Karpas-422 (cell line): ENCODE measurements around the gene BCKDK. TPM values are rescaled to one million over a fixed set of nuclear protein-coding genes. Genes with fewer than 3 reads are reported as not detected.
A peak's percentile ranks its signal among the peaks of the same experiment; 100 is the strongest.

Source experiments
- DNase-seq: peaks from one replicate; pipeline ENCODE4 v3.0.0-alpha.2; 2015
- H2AFZ ChIP-seq: fragments of 200-600 bp; sonication (generic); 2 replicates; pipeline ENCODE4 v1.6.1; 2014; ENCODE audit warnings: antibody characterized with exemption, low read length, mixed read lengths
- H3K27ac ChIP-seq: fragments of 200-600 bp; sonication (generic); 2 replicates; pipeline ENCODE4 v1.5.1; 2014; ENCODE audit warnings: mild to moderate bottlenecking, low read length, moderate library complexity
- H3K27me3 ChIP-seq: fragments of 200-600 bp; sonication (generic); 2 replicates; pipeline ENCODE4 v1.6.1; 2014; ENCODE audit warnings: low read length, mixed read lengths
- H3K36me3 ChIP-seq: fragments of 200-600 bp; sonication (generic); 2 replicates; pipeline ENCODE4 v1.6.1; 2014; ENCODE audit warnings: low read length, mixed read lengths; ENCODE audit not compliant: insufficient read depth
- H3K4me1 ChIP-seq: fragments of 200-600 bp; sonication (generic); 2 replicates; pipeline ENCODE4 v1.6.1; 2014; ENCODE audit warnings: mild to moderate bottlenecking, low read length, mixed read lengths
- H3K4me2 ChIP-seq: fragments of 200-600 bp; sonication (generic); 2 replicates; pipeline ENCODE4 v1.6.1; 2014; ENCODE audit warnings: low read length, low read depth, mild to moderate bottlenecking; ENCODE audit not compliant: poor library complexity, severe bottlenecking
- H3K4me3 ChIP-seq: fragments of 200-600 bp; sonication (generic); 2 replicates; pipeline ENCODE4 v1.5.1; 2014; ENCODE audit warnings: mild to moderate bottlenecking, antibody characterized with exemption, low read length, mixed read lengths
- H3K79me2 ChIP-seq: fragments of 200-600 bp; sonication (generic); 2 replicates; pipeline ENCODE4 v1.6.1; 2014; ENCODE audit warnings: mild to moderate bottlenecking, low read length, mixed read lengths
- H3K9ac ChIP-seq: fragments of 200-600 bp; sonication (generic); 2 replicates; pipeline ENCODE4 v1.6.0; 2014; ENCODE audit warnings: low read length
- H3K9me2 ChIP-seq: fragments of 200-600 bp; sonication (generic), shearing (Covaris generic); replicated peaks from 2 replicates; pipeline ENCODE4 v1.6.0; 2014; ENCODE audit warnings: mild to moderate bottlenecking, low read length, moderate library complexity; ENCODE audit not compliant: insufficient read depth
- H3K9me3 ChIP-seq: fragments of 300-700, 200-600 bp; sonication (generic); 2 replicates; pipeline ENCODE4 v1.6.1; 2014; ENCODE audit warnings: low read length, mixed read lengths
- H4K20me1 ChIP-seq: fragments of 200-600 bp; sonication (generic); 2 replicates; pipeline ENCODE4 v1.6.1; 2014; ENCODE audit warnings: mild to moderate bottlenecking, antibody characterized with exemption, low read length, low read depth; ENCODE audit not compliant: insufficient read depth
- total RNA-seq: library from RNA; depleted of rRNA; stranded (reverse); fragments of >200 nt; shearing (Covaris generic); gene quantifications from 2 replicates; pipeline ENCODE4 v1.2.3, GENCODE V29; 2014; ENCODE audit warnings: low replicate concordance; rRNA removed

Gene BCKDK
- 28.4 and 37.5 TPM in 2 replicates for total RNA-seq

- Histone ChIP-seq H3K36me3 (no peaks in the 10 kb centered on the region; the same call in none of the 2 replicates), H3K9me2 (no peaks in the 10 kb centered on the region), H3K4me1 (peaks cover 20% of the 10 kb centered on the region), H2AFZ (peak within 1 kb of the TSS; percentile 22; the same call in 1 of the 2 replicates), H3K79me2 (peaks cover 18% of the 10 kb centered on the region), H3K9ac (peak within 1 kb of the TSS; percentile 96), H3K4me3 (peak within 1 kb of the TSS; percentile 92), H3K9me3 (no peaks in the 10 kb centered on the region), H4K20me1 (no peaks in the 10 kb centered on the region), H3K27ac (0 out of 2 replicates have a peak within 1 kb of the TSS, but pooled peaks have one; percentile 25), H3K27me3 (no peaks in the 10 kb centered on the region), H3K4me2 (peak within 1 kb of the TSS; percentile 79)
- DNase-seq: peak; percentile 94
These were observed at the start of gene BCKDK for GRCh38 chr16:31108035-31108793. TSS of gene BCKDK (plus strand) at chr16:31108386. CDS start at chr16:31109224, 838 bp downstream.

- Histone ChIP-seq H3K4me2 (no peak overlapping the region), H3K9me3 (no peaks in the 10 kb centered on the region), H3K4me3 (no peak overlapping the region), H3K9ac (no peak overlapping the region), H3K79me2 (peaks cover 14% of the 10 kb centered on the region), H4K20me1 (no peaks in the 10 kb centered on the region), H2AFZ (no peak overlapping the region), H3K4me1 (no peaks in the 10 kb centered on the region), H3K9me2 (no peaks in the 10 kb centered on the region), H3K27ac (no peak overlapping the region), H3K27me3 (no peaks in the 10 kb centered on the region), H3K36me3 (0 out of 2 replicates have a peak, but pooled peaks cover 3% of the 10 kb centered on the region)
- DNase-seq: no peak
These were observed 46.9 kb upstream of the BCKDK start for GRCh38 chr16:31061126-31061812.

GRCh38 chr16:31061813-31062440, 46.3 kb upstream of the BCKDK start:
- no peak overlapping the region for H3K9ac ChIP-seq
- no peak overlapping the region for H3K4me2 ChIP-seq
- 0 out of 2 replicates have a peak, but pooled peaks cover 3% of the 10 kb centered on the region for H3K36me3 ChIP-seq
- no peak overlapping the region for H3K4me3 ChIP-seq
- H3K27ac ChIP-seq: no peak overlapping the region
- H3K4me1 ChIP-seq: no peaks in the 10 kb centered on the region
- no peaks in the 10 kb centered on the region for H3K27me3 ChIP-seq
- no peaks in the 10 kb centered on the region for H3K9me2 ChIP-seq
- H3K9me3 ChIP-seq: no peaks in the 10 kb centered on the region
- H2AFZ ChIP-seq: no peak overlapping the region
- H4K20me1 ChIP-seq: no peaks in the 10 kb centered on the region
- DNase-seq: no peak
- H3K79me2 ChIP-seq: peaks cover 20% of the 10 kb centered on the region

- Histone ChIP-seq H3K9ac (no peak overlapping the region), H3K27me3 (no peaks in the 10 kb centered on the region), H3K9me3 (no peaks in the 10 kb centered on the region), H3K9me2 (no peaks in the 10 kb centered on the region), H2AFZ (no peak overlapping the region), H3K4me3 (no peak overlapping the region), H3K27ac (no peak overlapping the region), H3K36me3 (0 out of 2 replicates have a peak, but pooled peaks cover 3% of the 10 kb centered on the region), H3K79me2 (peaks cover 33% of the 10 kb centered on the region), H4K20me1 (no peaks in the 10 kb centered on the region), H3K4me1 (no peaks in the 10 kb centered on the region), H3K4me2 (no peak overlapping the region)
- DNase-seq: no peak
These were observed 44.7 kb upstream of the BCKDK start for GRCh38 chr16:31063495-31063842.

- Histone ChIP-seq H3K27me3 (no peaks in the 10 kb centered on the region), H3K4me3 (no peak overlapping the region), H3K9me2 (no peaks in the 10 kb centered on the region), H3K36me3 (0 out of 2 replicates have a peak, but pooled peaks cover 3% of the 10 kb centered on the region), H3K9ac (no peak overlapping the region), H3K9me3 (no peaks in the 10 kb centered on the region), H3K4me1 (no peaks in the 10 kb centered on the region), H3K4me2 (no peak overlapping the region), H3K27ac (no peak overlapping the region), H4K20me1 (no peaks in the 10 kb centered on the region), H3K79me2 (peaks cover 39% of the 10 kb centered on the region), H2AFZ (no peak overlapping the region)
- no peak for DNase-seq
These were observed 44.2 kb upstream of the BCKDK start for GRCh38 chr16:31063843-31064611.

- Histone ChIP-seq H3K79me2 (peaks cover 44% of the 10 kb centered on the region), H3K27me3 (no peaks in the 10 kb centered on the region), H3K4me1 (no peaks in the 10 kb centered on the region), H4K20me1 (no peaks in the 10 kb centered on the region), H3K9me2 (no peaks in the 10 kb centered on the region), H2AFZ (no peak overlapping the region), H3K36me3 (0 out of 2 replicates have a peak, but pooled peaks cover 3% of the 10 kb centered on the region), H3K4me3 (no peak overlapping the region), H3K4me2 (no peak overlapping the region), H3K9ac (no peak overlapping the region), H3K9me3 (no peaks in the 10 kb centered on the region), H3K27ac (no peak overlapping the region)
- no peak for DNase-seq
These were observed 43.2 kb upstream of the BCKDK start for GRCh38 chr16:31064882-31065461.

GRCh38 chr16:31067342-31067741, 40.8 kb upstream of the BCKDK start:
- Histone ChIP-seq H3K4me1 (peaks cover 10% of the 10 kb centered on the region), H3K36me3 (no peaks in the 10 kb centered on the region), H3K9me3 (no peaks in the 10 kb centered on the region), H3K9me2 (no peaks in the 10 kb centered on the region), H2AFZ (no peak overlapping the region), H3K79me2 (peaks cover 60% of the 10 kb centered on the region), H4K20me1 (no peaks in the 10 kb centered on the region), H3K4me3 (no peak overlapping the region), H3K27ac (no peak overlapping the region), H3K9ac (no peak overlapping the region), H3K27me3 (no peaks in the 10 kb centered on the region), H3K4me2 (no peak overlapping the region)
- no peak for DNase-seq
